H9 (cell line): ENCODE data around the gene TBC1D1. TPM values are rescaled to one million over a fixed set of nuclear protein-coding genes. Genes with fewer than 3 reads are reported as not detected.

ENCODE experiments used
- DNase-seq: peaks from one replicate; pipeline ENCODE4 v3.0.0-alpha.2; 2017
- H2AFZ ChIP-seq: one replicate; pipeline ENCODE4 v1.6.1; 2013; ENCODE audit warnings: mild to moderate bottlenecking, low read length, control low read depth, moderate library complexity
- H2AK5ac ChIP-seq: 2 replicates; pipeline ENCODE4 v1.6.1; 2013; ENCODE audit warnings: low read length, control low read depth, mixed read lengths; ENCODE audit not compliant: insufficient read length
- H2BK120ac ChIP-seq: one replicate; pipeline ENCODE4 v1.6.1; 2013; ENCODE audit warnings: low read depth, mild to moderate bottlenecking, low read length, control low read depth, inconsistent platforms; ENCODE audit not compliant: poor library complexity, severe bottlenecking
- H2BK12ac ChIP-seq: 2 replicates; pipeline ENCODE4 v1.6.1; 2013; ENCODE audit warnings: low read length, control low read depth, mixed read lengths, low read depth; ENCODE audit not compliant: insufficient read length
- H2BK15ac ChIP-seq: 2 replicates; pipeline ENCODE4 v1.6.1; 2013; ENCODE audit warnings: low read depth, low read length, control low read depth
- H2BK20ac ChIP-seq: one replicate; pipeline ENCODE4 v1.6.1; 2013; ENCODE audit warnings: low read depth, mild to moderate bottlenecking, low read length, control low read depth, inconsistent platforms; ENCODE audit not compliant: poor library complexity, severe bottlenecking
- H2BK5ac ChIP-seq: 2 replicates; pipeline ENCODE4 v1.6.1; 2013; ENCODE audit warnings: low read length, control low read depth, mixed read lengths; ENCODE audit not compliant: insufficient read length
- H3K14ac ChIP-seq: 2 replicates; pipeline ENCODE4 v1.6.1; 2013; ENCODE audit warnings: low read length, control low read depth; ENCODE audit not compliant: insufficient read depth
- H3K18ac ChIP-seq: 2 replicates; pipeline ENCODE4 v1.6.1; 2013; ENCODE audit warnings: low read depth, mild to moderate bottlenecking, mixed read lengths, low read length, control low read depth; ENCODE audit not compliant: insufficient read length
- H3K23ac ChIP-seq: 2 replicates; pipeline ENCODE4 v1.6.1; 2013; ENCODE audit warnings: low read length, control low read depth, mixed read lengths, low read depth; ENCODE audit not compliant: insufficient read length
- H3K23me2 ChIP-seq: 2 replicates; pipeline ENCODE4 v1.6.1; 2013; ENCODE audit warnings: low read depth, mild to moderate bottlenecking, mixed read lengths, low read length, control low read depth; ENCODE audit not compliant: insufficient read length, poor library complexity, severe bottlenecking
- H3K27ac ChIP-seq: 2 replicates; pipeline ENCODE4 v1.5.1; 2013; ENCODE audit warnings: low read length, control low read depth, mixed read lengths, low read depth; ENCODE audit not compliant: insufficient read length
- H3K27me3 ChIP-seq: 2 replicates; pipeline ENCODE4 v1.6.1; 2013; ENCODE audit warnings: low read length, control low read depth, inconsistent platforms; ENCODE audit not compliant: insufficient read depth
- H3K4ac ChIP-seq: 2 replicates; pipeline ENCODE4 v1.6.1; 2013; ENCODE audit warnings: low read depth, mild to moderate bottlenecking, control low read depth, inconsistent platforms, low read length, moderate library complexity
- H3K4me1 ChIP-seq: 2 replicates; pipeline ENCODE4 v1.6.1; 2013; ENCODE audit warnings: low read length, control low read depth, inconsistent platforms; ENCODE audit not compliant: insufficient read depth
- H3K4me2 ChIP-seq: 2 replicates; pipeline ENCODE4 v1.6.1; 2013; ENCODE audit warnings: low read length, control low read depth, mixed read lengths; ENCODE audit not compliant: insufficient read length, insufficient read depth
- H3K56ac ChIP-seq: 2 replicates; pipeline ENCODE4 v1.6.1; 2013; ENCODE audit warnings: low read depth, mild to moderate bottlenecking, mixed read lengths, low read length, control low read depth; ENCODE audit not compliant: insufficient read length
- H3K79me1 ChIP-seq: 2 replicates; pipeline ENCODE4 v1.6.1; 2013; ENCODE audit warnings: low read depth, mild to moderate bottlenecking, moderate library complexity, low read length, control low read depth, inconsistent platforms; ENCODE audit not compliant: insufficient read depth, poor library complexity, severe bottlenecking
- H3K79me2 ChIP-seq: 2 replicates; pipeline ENCODE4 v1.6.1; 2013; ENCODE audit warnings: low read length, control low read depth, inconsistent platforms; ENCODE audit not compliant: insufficient read depth
- H3K9ac ChIP-seq: 2 replicates; pipeline ENCODE4 v1.6.1; 2013; ENCODE audit warnings: low read length, control low read depth, mixed read lengths; ENCODE audit not compliant: insufficient read length; ENCODE audit errors: extremely low read depth
- H3K9me3 ChIP-seq: one replicate; pipeline ENCODE4 v1.6.1; 2013; ENCODE audit warnings: low read depth, low read length, inconsistent platforms; ENCODE audit not compliant: control insufficient read depth
- H3T11ph ChIP-seq: one replicate; pipeline ENCODE4 v1.6.1; 2013; ENCODE audit warnings: mild to moderate bottlenecking, low read length, control low read depth, inconsistent platforms
- H4K20me1 ChIP-seq: one replicate; pipeline ENCODE4 v1.6.1; 2013; ENCODE audit not compliant: control insufficient read depth, insufficient read length, insufficient read depth
- H4K5ac ChIP-seq: 2 replicates; pipeline ENCODE4 v1.6.1; 2013; ENCODE audit warnings: low read depth, mild to moderate bottlenecking, mixed read lengths, low read length, control low read depth; ENCODE audit not compliant: insufficient read length
- H4K8ac ChIP-seq: replicated peaks from 2 replicates; pipeline ENCODE4 v1.6.1; 2013; ENCODE audit warnings: low read length, control low read depth, mixed read lengths, low read depth; ENCODE audit not compliant: insufficient read length
- H4K91ac ChIP-seq: 2 replicates; pipeline ENCODE4 v1.6.1; 2013; ENCODE audit warnings: low read depth, mild to moderate bottlenecking, moderate library complexity, mixed read lengths, low read length, control low read depth; ENCODE audit not compliant: insufficient read length
- H3K27ac Mint-ChIP-seq, 3 experiments: 2 replicates in 2 of 3; 3 replicates in 1 of 3; pipeline ENCODE4 v1.8.0; 2020 to 2021; ENCODE audit warnings: mixed read lengths in 3 of 3, mild to moderate bottlenecking in 1 of 3, moderate library complexity in 1 of 3
- H3K27me3 Mint-ChIP-seq: 2 replicates; pipeline ENCODE4 v1.8.0; 2021; ENCODE audit warnings: low read depth, mild to moderate bottlenecking, moderate library complexity, mixed read lengths
- H3K36me3 Mint-ChIP-seq, 3 experiments: 2 replicates in 2 of 3; 3 replicates in 1 of 3; pipeline ENCODE4 v1.8.0; 2020 to 2021; ENCODE audit warnings: low read depth in 3 of 3, mixed read lengths in 3 of 3; ENCODE audit not compliant: insufficient read depth in 1 of 3
- H3K4me1 Mint-ChIP-seq, 2 experiments: 2 replicates each; pipeline ENCODE4 v1.8.0; 2020; ENCODE audit warnings: mixed read lengths in 2 of 2
- H3K4me3 Mint-ChIP-seq, 2 experiments: 2 replicates in 1 of 2; 3 replicates in 1 of 2; pipeline ENCODE4 v1.8.0; 2020 to 2021; ENCODE audit warnings: mild to moderate bottlenecking in 2 of 2, mixed read lengths in 2 of 2, moderate library complexity in 1 of 2
- H3K9me3 Mint-ChIP-seq, 2 experiments: 2 replicates in 1 of 2; 3 replicates in 1 of 2; pipeline ENCODE4 v1.8.0; 2020; ENCODE audit warnings: mild to moderate bottlenecking in 2 of 2, mixed read lengths in 2 of 2, moderate library complexity in 1 of 2
- CTCF ChIP-seq: fragments of 200-600 bp; sonication (generic); conservative IDR thresholded peaks from 3 replicates; pipeline ENCODE4 v1.8.0; 2021; ENCODE audit warnings: antibody characterized with exemption, mild to moderate bottlenecking
- WGBS: extraction: QIAGEN DNeasy Blood & Tissue Kit; methylation state at CpG from one replicate; pipeline ENCODE4 v1.1.7; 2013; ENCODE audit warnings: missing lambda C conversion rate, low lambda C conversion rate, mixed read lengths; ENCODE audit not compliant: insufficient read length; ENCODE audit errors: extremely low coverage; 5-methylcytosine and 5-hydroxymethylcytosine counted together
- total RNA-seq: library from RNA; stranded (reverse); gene quantifications from 2 replicates; pipeline ENCODE4 v1.2.1, GENCODE V29; 2021

Gene TBC1D1
- total RNA-seq, 1 experiment from 2014 or later, result 109 TPM

- Histone ChIP-seq H3K27ac (no peak overlapping the region), H3K23ac (no peak overlapping the region), H3K27me3 (no peaks in the 10 kb centered on the region), H3K14ac (no peak overlapping the region), H2AK5ac (no peak overlapping the region), H3K9ac (no peak overlapping the region), H3K18ac (no peak overlapping the region), H3T11ph (no peak overlapping the region), H3K56ac (no peak overlapping the region), H3K9me3 (peaks cover 2% of the 10 kb centered on the region), H3K4me2 (no peak overlapping the region), H4K8ac (no peak overlapping the region), H3K4ac (no peak overlapping the region), H3K79me2 (no peaks in the 10 kb centered on the region), H3K23me2 (no peaks in the 10 kb centered on the region), H2BK20ac (no peak overlapping the region), H3K79me1 (no peaks in the 10 kb centered on the region), H4K20me1 (no peaks in the 10 kb centered on the region), H4K91ac (no peak overlapping the region), H2AFZ (no peak overlapping the region), H2BK12ac (no peak overlapping the region), H2BK120ac (no peak overlapping the region), H2BK15ac (no peak overlapping the region), H2BK5ac (no peak overlapping the region), H3K4me1 (no peaks in the 10 kb centered on the region), H4K5ac (no peak overlapping the region)
- WGBS, result no CpG with 5 or more reads among the region's 7 CpGs
- Mint-ChIP-seq H3K4me3 (no peak overlapping the region), H3K36me3 (peaks cover under 1 to 10% (median 6%) of the 10 kb centered on the region in 3 experiments; a peak in 4 of 7 replicates), H3K4me1 (peaks cover 6 to 7% of the 10 kb centered on the region in 2 experiments), H3K27ac (no peak overlapping the region), H3K9me3 (peaks cover 5 to 22% of the 10 kb centered on the region in 2 experiments; a peak in 4 of 5 replicates), H3K27me3 (no peaks in the 10 kb centered on the region)
- no peak for TF ChIP-seq CTCF
- no peak for DNase-seq
Measured at GRCh38 chr4:38176165-38176564, 285.3 kb downstream of the TBC1D1 start.
